Sigmoid colon (tissue), 7 donors: ENCODE results near the gene CRYGA. TPM values are rescaled to one million over a fixed set of nuclear protein-coding genes. Genes with fewer than 3 reads are reported as not detected.

Experiments used
- DNase-seq: peaks from one replicate; pipeline ENCODE4 v3.0.0-alpha.2; 2019
- H3K27ac ChIP-seq, 4 donors: fragments of 200-600 bp; sonication (generic); one replicate each; pipeline ENCODE4 v1.5.1; 2016 to 2019; ENCODE audit warnings: mild to moderate bottlenecking in 1 of 4
- H3K27me3 ChIP-seq, 3 donors: fragments of 200-600 bp; sonication (generic); one replicate each; pipeline ENCODE4 v1.5.1; 2019; ENCODE audit warnings: mild to moderate bottlenecking in 1 of 3
- H3K36me3 ChIP-seq, 4 donors: fragments of 200-600 bp; sonication (generic); one replicate each; pipeline ENCODE4 v1.5.1; 2016 to 2019
- H3K4me1 ChIP-seq, 4 donors: fragments of 200-600 bp; sonication (generic); one replicate each; pipeline ENCODE4 v1.5.1; 2017 to 2019
- H3K4me3 ChIP-seq, 4 donors: fragments of 200-600 bp; sonication (generic); one replicate each; pipeline ENCODE4 v1.5.1; 2017 to 2019; ENCODE audit warnings: mild to moderate bottlenecking in 2 of 4, moderate library complexity in 1 of 4
- H3K9me3 ChIP-seq, 4 donors: fragments of 200-600 bp in 3 of 4; sonication (generic) in 3 of 4; one replicate each; pipeline versions ENCODE4 v1.5.1 to v1.6.1; 2013 to 2019
- EP300 ChIP-seq, 4 donors: sonication (generic); formaldehyde crosslinking; IDR thresholded peaks; one replicate each; pipeline ENCODE4 v1.6.1; 2017; ENCODE audit warnings: antibody characterized with exemption in 4 of 4
- POLR2A ChIP-seq, 2 donors: fragments of 450-650 bp; IDR thresholded peaks; one replicate each; pipeline ENCODE4 v1.6.1; 2016; ENCODE audit warnings: antibody characterized with exemption in 2 of 2, mild to moderate bottlenecking in 2 of 2, moderate library complexity in 2 of 2
- POLR2AphosphoS5 ChIP-seq, 4 donors: sonication (generic); formaldehyde crosslinking; IDR thresholded peaks; one replicate each; pipeline ENCODE4 v1.6.1; 2017; ENCODE audit warnings: antibody characterized with exemption in 4 of 4
- WGBS, 2 donors: extraction: QIAGEN DNeasy Blood & Tissue Kit; methylation state at CpG; one replicate each; pipeline ENCODE4 v1.1.7; 2013; 5-methylcytosine and 5-hydroxymethylcytosine counted together
- intact Hi-C: fragments of 100-400 bp; cut with DNase I; formaldehyde crosslinking; loops from one replicate; pipeline ENCODE4 v1.15.1; 2023
- polyA plus RNA-seq, 3 donors: library from polyadenylated mRNA; stranded (reverse); fragments of 200-250 nt; gene quantifications; one replicate each; pipeline ENCODE4 v1.2.3, GENCODE V29; 2013
- total RNA-seq, 4 donors: library from RNA; depleted of rRNA; stranded (reverse); fragments of >200 nt; gene quantifications; one replicate each; pipeline ENCODE4 v1.1.0, GENCODE V29; 2016
- TF ChIP-seq, protein P1 (sequence below), 4 experiments: fragments of 450-650 bp in 3 of 4; fragments of 200-600 bp in 1 of 4; IDR thresholded peaks; one replicate each; pipeline ENCODE4 v1.5.1; 2016 to 2019; ENCODE audit warnings: antibody characterized with exemption in 4 of 4, mild to moderate bottlenecking in 3 of 4, moderate library complexity in 2 of 4
- donor health status: healthy with polysubstance abuse.
- donor health status: Bipolar disorder and iron deficiency.
- donor health status: healthy.

Gene CRYGA, protein sequence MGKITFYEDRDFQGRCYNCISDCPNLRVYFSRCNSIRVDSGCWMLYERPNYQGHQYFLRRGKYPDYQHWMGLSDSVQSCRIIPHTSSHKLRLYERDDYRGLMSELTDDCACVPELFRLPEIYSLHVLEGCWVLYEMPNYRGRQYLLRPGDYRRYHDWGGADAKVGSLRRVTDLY
- not detected for total RNA-seq
- polyA plus RNA-seq = not detected

DNA sequence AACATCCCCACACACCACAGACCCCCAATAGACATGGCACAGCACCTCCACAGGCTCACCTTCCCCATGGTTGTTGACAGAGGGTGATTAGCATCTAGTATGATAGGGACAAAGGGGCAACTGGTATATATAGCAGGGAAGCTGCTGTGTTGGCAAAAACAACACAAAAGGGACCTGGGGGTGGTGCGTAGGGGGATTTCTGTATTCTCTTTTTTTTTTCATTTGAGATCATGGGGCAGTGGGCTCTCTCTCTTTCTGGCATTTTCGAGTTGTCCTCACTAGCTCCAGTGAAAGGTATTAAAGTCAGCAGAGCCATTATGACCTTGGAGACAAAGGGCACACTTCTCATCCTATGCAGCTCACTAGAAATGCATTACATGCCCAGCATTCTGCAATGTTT is at the start of gene CRYGA:
CRYGA (minus strand) TSS at position 101 of the 400 bp plus-strand sequence; CDS start at position 68, 33 bp downstream.
- Histone ChIP-seq H3K4me3 (no peak within 1 kb of the TSS), H3K36me3 (no peaks in the 10 kb centered on the region), H3K9me3 (no peaks in the 10 kb centered on the region), H3K4me1 (no peaks in the 10 kb centered on the region), H3K27ac (no peak within 1 kb of the TSS), H3K27me3 (no peaks in the 10 kb centered on the region)
- 74 to 78% methylated on average over 2 of the region's 2 CpGs for WGBS, 2 donors
- no peak for DNase-seq
- TF ChIP-seq POLR2AphosphoS5 (IDR thresholded peaks at IDR 0.05) (no peak), EP300 (IDR thresholded peaks at IDR 0.05) (no peak), POLR2A (IDR thresholded peaks at IDR 0.05) (no peak)
- TF ChIP-seq, protein P1, sequence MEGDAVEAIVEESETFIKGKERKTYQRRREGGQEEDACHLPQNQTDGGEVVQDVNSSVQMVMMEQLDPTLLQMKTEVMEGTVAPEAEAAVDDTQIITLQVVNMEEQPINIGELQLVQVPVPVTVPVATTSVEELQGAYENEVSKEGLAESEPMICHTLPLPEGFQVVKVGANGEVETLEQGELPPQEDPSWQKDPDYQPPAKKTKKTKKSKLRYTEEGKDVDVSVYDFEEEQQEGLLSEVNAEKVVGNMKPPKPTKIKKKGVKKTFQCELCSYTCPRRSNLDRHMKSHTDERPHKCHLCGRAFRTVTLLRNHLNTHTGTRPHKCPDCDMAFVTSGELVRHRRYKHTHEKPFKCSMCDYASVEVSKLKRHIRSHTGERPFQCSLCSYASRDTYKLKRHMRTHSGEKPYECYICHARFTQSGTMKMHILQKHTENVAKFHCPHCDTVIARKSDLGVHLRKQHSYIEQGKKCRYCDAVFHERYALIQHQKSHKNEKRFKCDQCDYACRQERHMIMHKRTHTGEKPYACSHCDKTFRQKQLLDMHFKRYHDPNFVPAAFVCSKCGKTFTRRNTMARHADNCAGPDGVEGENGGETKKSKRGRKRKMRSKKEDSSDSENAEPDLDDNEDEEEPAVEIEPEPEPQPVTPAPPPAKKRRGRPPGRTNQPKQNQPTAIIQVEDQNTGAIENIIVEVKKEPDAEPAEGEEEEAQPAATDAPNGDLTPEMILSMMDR (IDR thresholded peaks at IDR 0.05) = no peak
- intact Hi-C loops = no loop called here

DNA sequence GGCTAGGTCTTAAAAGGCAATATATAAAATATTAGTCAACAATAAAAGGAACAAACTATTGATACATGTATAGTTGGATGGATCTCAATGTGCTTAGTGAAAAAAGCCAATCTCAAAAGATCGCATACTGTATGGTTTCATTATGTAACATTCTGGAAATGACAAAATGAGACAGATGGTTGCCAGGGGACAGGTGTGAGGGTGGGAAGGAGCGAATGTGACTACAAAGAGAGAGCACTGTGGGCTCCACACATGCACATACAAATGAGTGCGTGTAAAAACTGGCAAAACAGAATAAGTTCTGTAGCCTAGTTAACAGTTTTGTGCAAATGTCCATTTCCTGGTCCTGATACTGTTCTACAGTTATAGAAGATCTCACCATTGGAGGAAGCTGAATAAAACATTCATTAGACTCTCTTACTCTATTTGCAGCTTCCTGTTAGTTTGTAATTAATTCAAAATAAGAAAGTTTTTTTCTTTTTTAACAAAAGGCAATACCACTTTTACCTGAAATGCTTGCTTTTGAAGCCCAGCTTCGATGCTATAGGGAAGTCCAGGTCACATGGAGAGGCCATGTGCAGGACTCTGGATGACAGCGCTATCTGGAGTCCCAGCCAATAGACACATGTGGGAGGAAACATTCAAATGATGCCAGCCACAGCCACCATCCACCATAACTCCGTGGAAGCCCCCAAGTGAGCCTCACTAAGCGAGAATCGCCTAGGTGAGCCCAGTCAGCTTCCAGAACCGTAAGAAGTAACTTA is 47.5 kb upstream of the CRYGA start:
- Histone ChIP-seq H3K4me3 (no peak overlapping the region), H3K27ac (no peak overlapping the region), H3K36me3 (no peaks in the 10 kb centered on the region), H3K4me1 (no peaks in the 10 kb centered on the region), H3K27me3 (no peaks in the 10 kb centered on the region), H3K9me3 (no peaks in the 10 kb centered on the region)
- WGBS, 2 donors = 88 to 92% methylated on average over 9 of the region's 9 CpGs
- DNase-seq = no peak
- intact Hi-C loops = no loop called here
- TF ChIP-seq EP300 (IDR thresholded peaks at IDR 0.05) = no peak
- no peak for TF ChIP-seq POLR2A (IDR thresholded peaks at IDR 0.05)
- no peak for TF ChIP-seq POLR2AphosphoS5 (IDR thresholded peaks at IDR 0.05)
- TF ChIP-seq, protein P1 (IDR thresholded peaks at IDR 0.05) = no peak

- Histone ChIP-seq H3K27ac (no peak overlapping the region), H3K27me3 (no peaks in the 10 kb centered on the region), H3K36me3 (no peaks in the 10 kb centered on the region), H3K9me3 (no peaks in the 10 kb centered on the region), H3K4me1 (no peaks in the 10 kb centered on the region), H3K4me3 (no peak overlapping the region)
- no peak for TF ChIP-seq EP300 (IDR thresholded peaks at IDR 0.05)
- 93% methylated on average over 9 of the region's 9 CpGs for WGBS, 2 donors
- intact Hi-C loops = no loop called here
- no peak for DNase-seq
Observed at GRCh38 chr2:208208335-208209085, 45.1 kb upstream of the CRYGA start.

DNA sequence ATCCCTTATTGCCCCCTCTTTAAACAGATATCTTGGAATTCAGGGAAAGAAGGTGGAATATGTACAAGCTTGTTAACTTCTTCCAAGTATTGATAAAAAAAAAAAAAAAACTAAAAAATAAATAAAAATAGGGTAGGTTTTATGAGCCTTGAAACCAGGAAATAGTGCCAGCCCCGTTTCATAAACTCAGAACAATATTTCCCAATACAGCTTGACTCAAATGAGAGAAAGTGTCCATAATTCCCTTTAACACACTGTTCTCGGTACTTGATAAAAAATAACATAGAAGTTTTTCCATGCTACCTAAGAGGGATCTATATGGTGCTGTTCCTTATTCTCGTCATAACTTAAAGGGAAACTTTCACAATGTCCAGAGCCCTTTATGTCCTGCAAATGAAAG is 44.4 kb upstream of the CRYGA start:
- no peak overlapping the region for H3K27ac ChIP-seq
- no peaks in the 10 kb centered on the region for H3K36me3 ChIP-seq
- 58 to 75% methylated on average over 3 of the region's 3 CpGs for WGBS, 2 donors
- DNase-seq = no peak
- no peaks in the 10 kb centered on the region for H3K9me3 ChIP-seq
- intact Hi-C loops = no loop called here
- H3K4me1 ChIP-seq = no peaks in the 10 kb centered on the region
- no peak overlapping the region for H3K4me3 ChIP-seq
- no peaks in the 10 kb centered on the region for H3K27me3 ChIP-seq
- TF ChIP-seq, protein P1 (IDR thresholded peaks at IDR 0.05) = no peak
- no peak for TF ChIP-seq POLR2A (IDR thresholded peaks at IDR 0.05)
- TF ChIP-seq EP300 (IDR thresholded peaks at IDR 0.05) = no peak
- no peak for TF ChIP-seq POLR2AphosphoS5 (IDR thresholded peaks at IDR 0.05)

DNA sequence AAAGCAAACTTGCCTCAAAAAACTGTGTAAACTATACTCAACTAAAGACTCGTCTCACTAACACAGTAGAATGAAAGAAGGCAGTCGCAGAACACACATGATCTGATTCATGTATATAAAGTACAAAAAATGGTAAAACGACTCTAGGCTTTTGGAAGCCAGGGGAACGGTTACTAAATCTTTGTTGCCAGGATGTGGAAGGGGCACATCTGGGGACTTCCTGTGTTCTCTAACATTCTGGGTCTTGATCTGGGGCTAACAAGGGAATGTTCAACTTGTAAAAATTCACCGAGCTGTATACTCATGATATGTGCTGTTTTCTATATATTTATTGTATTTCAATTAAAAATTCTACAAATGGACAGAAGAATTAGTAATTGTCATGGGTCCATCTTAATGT is 40.8 kb upstream of the CRYGA start:
- no peak overlapping the region for H3K4me3 ChIP-seq
- H3K9me3 ChIP-seq = no peaks in the 10 kb centered on the region
- DNase-seq = no peak
- H3K4me1 ChIP-seq = no peaks in the 10 kb centered on the region
- TF ChIP-seq, protein P1 (IDR thresholded peaks at IDR 0.05) = no peak
- no peak for TF ChIP-seq POLR2AphosphoS5 (IDR thresholded peaks at IDR 0.05)
- TF ChIP-seq POLR2A (IDR thresholded peaks at IDR 0.05) = no peak
- no peak for TF ChIP-seq EP300 (IDR thresholded peaks at IDR 0.05)
- H3K36me3 ChIP-seq = no peaks in the 10 kb centered on the region
- WGBS, 2 donors = 44 to 82% methylated on average over 5 of the region's 5 CpGs
- H3K27ac ChIP-seq = no peak overlapping the region
- intact Hi-C loops = no loop called here
- H3K27me3 ChIP-seq = no peaks in the 10 kb centered on the region
